GM12878 (cell line): ENCODE results near the gene FSHB. TPM values are rescaled to one million over a fixed set of nuclear protein-coding genes. Genes with fewer than 3 reads are reported as not detected.

Source experiments
- ATAC-seq: fragments of 200-7000 bp; cut with Tn5 transposase; 3 replicates; pipeline ENCODE4 v1.9.1; 2020; ENCODE audit warnings: mild to moderate bottlenecking, moderate library complexity
- BruUV-seq: library from RNA; stranded (reverse); fragments of 400-500 nt; replicated peaks from 2 replicates; lab custom pipeline; 2021; lab: Mats Ljungman, UMichigan
- CTCF ChIA-PET: fragments of 300-600 bp; sonication (Branson Sonifier 250); formaldehyde crosslinking; extraction: SDS; loops from one replicate; lab custom pipeline; 2021; ENCODE audit warnings: inconsistent platforms; lab: Yijun Ruan, JAX
- POLR2A ChIA-PET: fragments of 350-600 bp; formaldehyde crosslinking; extraction: SDS; loops from one replicate; lab custom pipeline; 2021; ENCODE audit warnings: inconsistent platforms; lab: Charles Lee
- RAD21 ChIA-PET: fragments of 300-600 bp; sonication (Branson Sonifier 250); formaldehyde crosslinking; loops from one replicate; lab custom pipeline; 2023; ENCODE audit warnings: antibody characterized with exemption; ENCODE audit not compliant: unreplicated experiment; lab: Charles Lee
- SMC1A ChIA-PET: fragments of 300-600 bp; sonication (Branson Sonifier 250); formaldehyde crosslinking; loops from one replicate; lab custom pipeline; 2023; ENCODE audit not compliant: unreplicated experiment, uncharacterized antibody; lab: Charles Lee
- DNase-seq: peaks from one replicate; pipeline ENCODE4 v3.0.0-alpha.2; 2011; ENCODE audit warnings: low read depth, low spot score
- FAIRE-seq: peaks from 3 replicates; lab custom pipeline; 2011; peaks lifted over from hg19 to GRCh38; lab: Jason Lieb, UNC
- H2AFZ ChIP-seq: 2 replicates; pipeline ENCODE4 v1.6.0; 2011; ENCODE audit warnings: low read depth, low read length, control low read depth; ENCODE audit not compliant: control insufficient read depth
- H3K27ac ChIP-seq: 2 replicates; pipeline ENCODE4 v1.5.1; 2011; ENCODE audit warnings: control low read depth; ENCODE audit not compliant: control insufficient read depth, insufficient read depth
- H3K27me3 ChIP-seq, 2 experiments: replicated peaks in 1 of 2; 2 replicates each; pipeline versions ENCODE4 v1.6.0 to v1.6.1; 2011; ENCODE audit warnings: low read length in 1 of 2; ENCODE audit not compliant: control insufficient read depth in 2 of 2, insufficient read depth in 2 of 2
- H3K36me3 ChIP-seq, 2 experiments: 2 replicates each; pipeline ENCODE4 v1.5.1; 2011; ENCODE audit warnings: low read length in 1 of 2; ENCODE audit not compliant: control insufficient read depth in 2 of 2, insufficient read depth in 2 of 2
- H3K4me1 ChIP-seq: 2 replicates; pipeline ENCODE4 v1.6.1; 2011; ENCODE audit warnings: mild to moderate bottlenecking, low read length, moderate library complexity, mixed read lengths; ENCODE audit not compliant: control insufficient read depth, insufficient read depth
- H3K4me2 ChIP-seq: 2 replicates; pipeline ENCODE4 v1.6.0; 2011; ENCODE audit warnings: control low read depth; ENCODE audit not compliant: control insufficient read depth, insufficient read depth
- H3K4me3 ChIP-seq: fragments of 200-600 bp; sonication (generic); 2 replicates; pipeline ENCODE4 v1.5.1; 2016
- H3K79me2 ChIP-seq: 2 replicates; pipeline ENCODE4 v1.6.0; 2011; ENCODE audit warnings: low read length; ENCODE audit not compliant: control insufficient read depth, insufficient read depth
- H3K9ac ChIP-seq: 2 replicates; pipeline ENCODE4 v1.8.0; 2011; ENCODE audit warnings: low read length, control low read depth, mixed read lengths; ENCODE audit not compliant: control insufficient read depth, insufficient read depth
- H3K9me3 ChIP-seq: replicated peaks from 3 replicates; pipeline ENCODE4 v1.5.1; 2011; ENCODE audit warnings: mild to moderate bottlenecking, low read length; ENCODE audit not compliant: control insufficient read depth, insufficient read depth
- H4K20me1 ChIP-seq: 2 replicates; pipeline ENCODE4 v1.6.0; 2011; ENCODE audit not compliant: control insufficient read depth, insufficient read depth
- ATF7 ChIP-seq: fragments of 450-650 bp; IDR thresholded peaks from 2 replicates; pipeline ENCODE4 v1.6.1; 2016; ENCODE audit warnings: low read depth, mild to moderate bottlenecking
- CHD4 ChIP-seq: fragments of 200-600 bp; sonication (generic); IDR thresholded peaks from 2 replicates; pipeline ENCODE4 v1.6.1; 2016; ENCODE audit warnings: mild to moderate bottlenecking
- CREB1 ChIP-seq: IDR thresholded peaks from 2 replicates; pipeline ENCODE4 v1.6.1; 2012; ENCODE audit warnings: low read depth, mild to moderate bottlenecking, inconsistent platforms
- ESRRA ChIP-seq: IDR thresholded peaks from 2 replicates; pipeline ENCODE4 v1.6.1; 2012; ENCODE audit warnings: mild to moderate bottlenecking, low read length, improper control_type of control experiment
- GATAD2B ChIP-seq: fragments of 450-650 bp; conservative IDR thresholded peaks from 2 replicates; pipeline ENCODE4 v1.6.1; 2017; ENCODE audit warnings: low read depth, mild to moderate bottlenecking, moderate library complexity
- HDAC2 ChIP-seq: fragments of 200-600 bp; sonication (generic); IDR thresholded peaks from 2 replicates; pipeline ENCODE4 v1.6.1; 2017
- LARP7 ChIP-seq: fragments of 450-650 bp; IDR thresholded peaks from 2 replicates; pipeline ENCODE4 v1.6.1; 2017; ENCODE audit warnings: mild to moderate bottlenecking
- NFXL1 ChIP-seq: fragments of 450-650 bp; IDR thresholded peaks from 2 replicates; pipeline ENCODE4 v1.6.1; 2017; ENCODE audit warnings: antibody characterized with exemption, mild to moderate bottlenecking, borderline replicate concordance
- NR2C2 ChIP-seq: IDR thresholded peaks from 2 replicates; pipeline ENCODE4 v1.6.1; 2011; ENCODE audit warnings: borderline replicate concordance, low read depth; ENCODE audit not compliant: control insufficient read depth, insufficient read length
- SMAD5 ChIP-seq: IDR thresholded peaks from 2 replicates; pipeline ENCODE4 v1.6.1; 2016; ENCODE audit warnings: antibody characterized with exemption, low read depth
- SP1 ChIP-seq: IDR thresholded peaks from one replicate; pipeline ENCODE4 v1.6.1; 2011; ENCODE audit warnings: low read depth, low read length
- YY1 ChIP-seq: IDR thresholded peaks from 2 replicates; pipeline ENCODE4 v1.6.1; 2011; ENCODE audit warnings: low read depth, mild to moderate bottlenecking, low read length
- WGBS: methylation state at CpG from one replicate; pipeline ENCODE4 v1.1.6; 2016; ENCODE audit warnings: low lambda C conversion rate; ENCODE audit not compliant: insufficient replicate concordance, insufficient coverage; ENCODE audit errors: missing lambda C conversion rate; 5-methylcytosine and 5-hydroxymethylcytosine counted together
- in situ Hi-C: fragments of 300-500 bp; cut with MboI; formaldehyde crosslinking; loops from 9 replicates; pipeline ENCODE4 v1.14.3; 2018; ENCODE audit warnings: mixed read lengths
- intact Hi-C: fragments of 100-400 bp; cut with micrococcal nuclease; formaldehyde crosslinking; loops from one replicate; pipeline ENCODE4 v1.14.2; 2022; ENCODE audit not compliant: unreplicated experiment
- polyA plus RNA-seq, 11 experiments: library from polyadenylated mRNA; depleted of rRNA in 4 of 11; unstranded in 6 of 11; stranded (reverse) in 5 of 11; fragments of >200 nt; fragmentation: Nextera tagmentation in 4 of 11; fragmentation: Illumina TruSeq in 1 of 11; extraction: Ambion mirVana in 4 of 11; extraction: Trizol in 1 of 11; gene quantifications; 1 replicate in 1 of 11; 2 replicates in 10 of 11; pipeline versions ENCODE4 v1.2.1 to v1.2.3, GENCODE V29; 2011 to 2016; ENCODE audit warnings: inconsistent platforms in 2 of 11, missing spikeins in 2 of 11, low read depth in 1 of 11
- total RNA-seq, 4 experiments: library from RNA; depleted of rRNA in 3 of 4; stranded (reverse); fragments of >200 nt in 3 of 4; fragmentation: Illumina TruSeq in 1 of 4; extraction: Trizol in 1 of 4; gene quantifications; 2 replicates each; pipeline versions ENCODE4 v1.2.1 to v1.2.3, GENCODE V29; 2013 to 2021
- TF ChIP-seq, protein P1 (sequence below): fragments of 450-650 bp; IDR thresholded peaks from 2 replicates; pipeline ENCODE4 v1.6.1; 2018; ENCODE audit warnings: mild to moderate bottlenecking, low read depth, moderate library complexity; ENCODE audit not compliant: partially characterized antibody
- TF ChIP-seq, protein P2 (sequence below): IDR thresholded peaks from 2 replicates; pipeline ENCODE4 v1.6.1; 2012; ENCODE audit warnings: mild to moderate bottlenecking, low read depth, low read length
- TF ChIP-seq, protein P3 (sequence below): fragments of 450-650 bp; IDR thresholded peaks from 2 replicates; pipeline ENCODE4 v1.6.1; 2017; ENCODE audit warnings: mild to moderate bottlenecking, low read depth, inconsistent platforms; ENCODE audit not compliant: poor library complexity, severe bottlenecking

The FSHB gene
- total and polyA plus RNA-seq, 10 of the 15 experiments (the other 5 are each of a cell fraction or from before 2014, with no cell fraction given), result not detected

DNA sequence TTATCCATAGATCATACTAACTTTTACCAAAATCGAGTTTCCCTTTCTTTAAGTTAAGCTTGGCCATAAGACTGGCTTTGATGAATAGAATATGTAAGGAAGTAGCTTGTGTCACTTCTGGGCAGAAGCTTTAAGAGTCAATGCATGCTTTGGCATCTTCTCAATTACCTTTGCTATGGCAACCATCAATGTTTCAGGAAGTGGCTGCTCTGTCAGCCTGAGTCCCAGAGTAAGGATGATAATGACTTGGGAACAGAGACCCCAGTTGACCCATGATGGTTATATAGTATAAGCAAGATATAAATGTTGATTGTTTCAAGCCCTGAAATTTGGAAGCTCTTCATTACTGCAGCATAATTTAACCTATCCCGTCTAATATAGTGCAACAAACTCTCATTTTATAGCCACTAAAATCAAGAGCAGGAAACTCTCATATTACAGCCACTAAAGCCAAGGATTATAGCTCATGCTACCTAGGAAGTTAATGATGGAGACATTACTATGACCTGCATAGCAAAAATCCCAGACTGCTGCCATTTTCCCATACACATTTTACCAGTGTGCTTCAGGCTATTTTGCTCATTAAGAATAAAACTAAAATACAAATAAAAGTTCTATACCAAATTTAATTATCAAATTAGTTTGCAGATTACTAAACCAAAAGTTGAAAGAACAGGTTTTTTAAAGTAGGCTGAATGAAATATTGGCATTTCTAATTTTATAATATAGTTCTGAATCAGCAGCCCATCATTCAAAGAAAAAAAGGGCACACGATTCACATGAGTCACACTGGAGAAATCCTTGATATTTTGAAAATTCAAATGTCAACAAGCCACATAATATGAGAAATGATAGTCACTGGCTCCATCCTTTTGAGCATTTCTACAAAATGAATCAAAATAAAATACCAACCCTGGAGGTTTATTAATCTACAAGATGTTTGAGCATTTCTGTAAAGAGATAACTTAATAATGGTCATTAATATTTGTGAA, 23.8 kb downstream of the FSHB start:
- no peaks in the 10 kb centered on the region for H3K27me3 ChIP-seq
- H3K4me2 ChIP-seq, result no peak overlapping the region
- H3K9ac ChIP-seq, result no peak overlapping the region
- no peak for FAIRE-seq
- BruUV-seq, result no TSS peak
- no peaks in the 10 kb centered on the region for H4K20me1 ChIP-seq
- no peaks in the 10 kb centered on the region for H3K36me3 ChIP-seq
- H3K9me3 ChIP-seq, result no peaks in the 10 kb centered on the region
- H3K4me1 ChIP-seq, result no peaks in the 10 kb centered on the region
- DNase-seq, result no peak
- intact Hi-C loops, result no loop called here
- 0% methylated on average over 3 of the region's 3 CpGs for WGBS
- POLR2A ChIA-PET, result no interaction called here
- H3K27ac ChIP-seq, result no peak overlapping the region
- ATAC-seq, result peak; percentile 47
- no peak overlapping the region for H3K4me3 ChIP-seq
- no peaks in the 10 kb centered on the region for H3K79me2 ChIP-seq
- in situ Hi-C loops, result no loop called here
- no peak overlapping the region for H2AFZ ChIP-seq
- SMC1A ChIA-PET, result interaction anchor here (0.8 to 1.7 kb wide), 2 partner anchors 13 to 85 kb away, joined by 3 to 4 read pairs; no protein-coding TSS in a partner anchor
- CTCF ChIA-PET, result interaction anchor here (0.7 to 3.9 kb wide), 7 partner anchors 13 to 852 kb away, joined by 3 to 22 read pairs (median 4); no protein-coding TSS in a partner anchor
- RAD21 ChIA-PET, result no interaction called here
- TF ChIP-seq LARP7 (no peak), ESRRA (no peak), SMAD5 (no peak), CREB1 (no peak), YY1 (no peak), NR2C2 (no peak), ATF7 (no peak), SP1 (no peak), GATAD2B (no peak), HDAC2 (no peak), CHD4 (no peak), NFXL1 (no peak)
- TF ChIP-seq, protein P1, sequence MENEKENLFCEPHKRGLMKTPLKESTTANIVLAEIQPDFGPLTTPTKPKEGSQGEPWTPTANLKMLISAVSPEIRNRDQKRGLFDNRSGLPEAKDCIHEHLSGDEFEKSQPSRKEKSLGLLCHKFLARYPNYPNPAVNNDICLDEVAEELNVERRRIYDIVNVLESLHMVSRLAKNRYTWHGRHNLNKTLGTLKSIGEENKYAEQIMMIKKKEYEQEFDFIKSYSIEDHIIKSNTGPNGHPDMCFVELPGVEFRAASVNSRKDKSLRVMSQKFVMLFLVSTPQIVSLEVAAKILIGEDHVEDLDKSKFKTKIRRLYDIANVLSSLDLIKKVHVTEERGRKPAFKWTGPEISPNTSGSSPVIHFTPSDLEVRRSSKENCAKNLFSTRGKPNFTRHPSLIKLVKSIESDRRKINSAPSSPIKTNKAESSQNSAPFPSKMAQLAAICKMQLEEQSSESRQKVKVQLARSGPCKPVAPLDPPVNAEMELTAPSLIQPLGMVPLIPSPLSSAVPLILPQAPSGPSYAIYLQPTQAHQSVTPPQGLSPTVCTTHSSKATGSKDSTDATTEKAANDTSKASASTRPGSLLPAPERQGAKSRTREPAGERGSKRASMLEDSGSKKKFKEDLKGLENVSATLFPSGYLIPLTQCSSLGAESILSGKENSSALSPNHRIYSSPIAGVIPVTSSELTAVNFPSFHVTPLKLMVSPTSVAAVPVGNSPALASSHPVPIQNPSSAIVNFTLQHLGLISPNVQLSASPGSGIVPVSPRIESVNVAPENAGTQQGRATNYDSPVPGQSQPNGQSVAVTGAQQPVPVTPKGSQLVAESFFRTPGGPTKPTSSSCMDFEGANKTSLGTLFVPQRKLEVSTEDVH, result no peak
- TF ChIP-seq, protein P2, sequence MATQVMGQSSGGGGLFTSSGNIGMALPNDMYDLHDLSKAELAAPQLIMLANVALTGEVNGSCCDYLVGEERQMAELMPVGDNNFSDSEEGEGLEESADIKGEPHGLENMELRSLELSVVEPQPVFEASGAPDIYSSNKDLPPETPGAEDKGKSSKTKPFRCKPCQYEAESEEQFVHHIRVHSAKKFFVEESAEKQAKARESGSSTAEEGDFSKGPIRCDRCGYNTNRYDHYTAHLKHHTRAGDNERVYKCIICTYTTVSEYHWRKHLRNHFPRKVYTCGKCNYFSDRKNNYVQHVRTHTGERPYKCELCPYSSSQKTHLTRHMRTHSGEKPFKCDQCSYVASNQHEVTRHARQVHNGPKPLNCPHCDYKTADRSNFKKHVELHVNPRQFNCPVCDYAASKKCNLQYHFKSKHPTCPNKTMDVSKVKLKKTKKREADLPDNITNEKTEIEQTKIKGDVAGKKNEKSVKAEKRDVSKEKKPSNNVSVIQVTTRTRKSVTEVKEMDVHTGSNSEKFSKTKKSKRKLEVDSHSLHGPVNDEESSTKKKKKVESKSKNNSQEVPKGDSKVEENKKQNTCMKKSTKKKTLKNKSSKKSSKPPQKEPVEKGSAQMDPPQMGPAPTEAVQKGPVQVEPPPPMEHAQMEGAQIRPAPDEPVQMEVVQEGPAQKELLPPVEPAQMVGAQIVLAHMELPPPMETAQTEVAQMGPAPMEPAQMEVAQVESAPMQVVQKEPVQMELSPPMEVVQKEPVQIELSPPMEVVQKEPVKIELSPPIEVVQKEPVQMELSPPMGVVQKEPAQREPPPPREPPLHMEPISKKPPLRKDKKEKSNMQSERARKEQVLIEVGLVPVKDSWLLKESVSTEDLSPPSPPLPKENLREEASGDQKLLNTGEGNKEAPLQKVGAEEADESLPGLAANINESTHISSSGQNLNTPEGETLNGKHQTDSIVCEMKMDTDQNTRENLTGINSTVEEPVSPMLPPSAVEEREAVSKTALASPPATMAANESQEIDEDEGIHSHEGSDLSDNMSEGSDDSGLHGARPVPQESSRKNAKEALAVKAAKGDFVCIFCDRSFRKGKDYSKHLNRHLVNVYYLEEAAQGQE, result no peak
- TF ChIP-seq, protein P3, sequence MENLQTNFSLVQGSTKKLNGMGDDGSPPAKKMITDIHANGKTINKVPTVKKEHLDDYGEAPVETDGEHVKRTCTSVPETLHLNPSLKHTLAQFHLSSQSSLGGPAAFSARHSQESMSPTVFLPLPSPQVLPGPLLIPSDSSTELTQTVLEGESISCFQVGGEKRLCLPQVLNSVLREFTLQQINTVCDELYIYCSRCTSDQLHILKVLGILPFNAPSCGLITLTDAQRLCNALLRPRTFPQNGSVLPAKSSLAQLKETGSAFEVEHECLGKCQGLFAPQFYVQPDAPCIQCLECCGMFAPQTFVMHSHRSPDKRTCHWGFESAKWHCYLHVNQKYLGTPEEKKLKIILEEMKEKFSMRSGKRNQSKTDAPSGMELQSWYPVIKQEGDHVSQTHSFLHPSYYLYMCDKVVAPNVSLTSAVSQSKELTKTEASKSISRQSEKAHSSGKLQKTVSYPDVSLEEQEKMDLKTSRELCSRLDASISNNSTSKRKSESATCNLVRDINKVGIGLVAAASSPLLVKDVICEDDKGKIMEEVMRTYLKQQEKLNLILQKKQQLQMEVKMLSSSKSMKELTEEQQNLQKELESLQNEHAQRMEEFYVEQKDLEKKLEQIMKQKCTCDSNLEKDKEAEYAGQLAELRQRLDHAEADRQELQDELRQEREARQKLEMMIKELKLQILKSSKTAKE, result no peak
